Thoracic aorta (tissue), 2 donors: ENCODE results near the gene NUDT22. TPM values are rescaled to one million over a fixed set of nuclear protein-coding genes. Genes with fewer than 3 reads are reported as not detected.

Experiments used
- ATAC-seq: fragments of 150-250 bp; one replicate; pipeline ENCODE4 v1.8.0; 2017; ENCODE audit warnings: low read depth; ENCODE audit not compliant: insufficient number of reproducible peaks, low FRiP score
- DNase-seq: peaks from one replicate; pipeline ENCODE4 v3.0.0-alpha.2; 2020; ENCODE audit warnings: low spot score
- H3K27ac ChIP-seq, 2 donors: fragments of 200-600 bp; sonication (generic); 1 replicate in 1 of 2; 2 replicates in 1 of 2; pipeline ENCODE4 v1.5.1; 2016; ENCODE audit warnings: mild to moderate bottlenecking in 2 of 2, moderate library complexity in 2 of 2
- H3K27me3 ChIP-seq: fragments of 200-600 bp; sonication (generic); replicated peaks from 2 replicates; pipeline ENCODE4 v1.6.0; 2016; ENCODE audit warnings: mild to moderate bottlenecking; ENCODE audit not compliant: insufficient read depth
- H3K36me3 ChIP-seq: fragments of 200-600 bp; sonication (generic); one replicate; pipeline ENCODE4 v1.5.1; 2016
- H3K4me1 ChIP-seq, 2 donors: fragments of 200-600 bp; sonication (generic); 1 replicate in 1 of 2; 2 replicates in 1 of 2; pipeline versions ENCODE4 v1.5.1 to v1.6.0; 2016; ENCODE audit warnings: low read depth in 2 of 2, mild to moderate bottlenecking in 1 of 2; ENCODE audit not compliant: control insufficient read depth in 1 of 2
- H3K4me3 ChIP-seq: fragments of 200-600 bp; sonication (generic); 2 replicates; pipeline ENCODE4 v1.5.1; 2016; ENCODE audit warnings: mild to moderate bottlenecking
- H3K9me3 ChIP-seq: fragments of 200-600 bp; sonication (generic); 2 replicates; pipeline ENCODE4 v1.5.1; 2016
- CTCF ChIP-seq: fragments of 200-600 bp; sonication (generic); IDR thresholded peaks from one replicate; pipeline ENCODE4 v1.5.1; 2019; ENCODE audit warnings: antibody characterized with exemption
- total RNA-seq, 2 donors: library from RNA; depleted of rRNA; stranded (reverse); fragments of >200 nt; gene quantifications; one replicate each; pipeline versions ENCODE4 v1.1.0 to v1.2.3, GENCODE V29; 2016

Gene NUDT22
- total RNA-seq, 2 donors from 2014 or later, result 52.3 to 61.6 TPM

- no peak for DNase-seq
- Histone ChIP-seq H3K27me3 (no peaks in the 10 kb centered on the region), H3K4me1 (peaks cover 19 to 37% of the 10 kb centered on the region in 2 donors), H3K36me3 (peaks cover 10% of the 10 kb centered on the region), H3K9me3 (no peaks in the 10 kb centered on the region), H3K27ac (peak within 1 kb of the TSS; percentile 61 to 63), H3K4me3 (peak within 1 kb of the TSS; percentile 82)
- ATAC-seq, result peak; percentile 14
- peak; percentile 82 for TF ChIP-seq CTCF
Measured at GRCh38 chr11:64251016-64251752, 25.1 kb downstream of the NUDT22 start, which contains the start of gene PLCB3. Gene PLCB3, plus strand, starts transcription at chr11:64251530. Its CDS starts 120 bp downstream, at chr11:64251650.

GRCh38 chr11:64251753-64252002 is 25.6 kb downstream of the NUDT22 start:
- Histone ChIP-seq H3K36me3 (peaks cover 15% of the 10 kb centered on the region), H3K27ac (peak overlapping the region; percentile 61 to 63), H3K27me3 (no peaks in the 10 kb centered on the region), H3K9me3 (no peaks in the 10 kb centered on the region), H3K4me3 (peak overlapping the region; percentile 82), H3K4me1 (peaks cover 19 to 37% of the 10 kb centered on the region in 2 donors)
- TF ChIP-seq CTCF, result no peak
- ATAC-seq, result no peak
- DNase-seq, result no peak

GRCh38 chr11:64252003-64252872 is 26.2 kb downstream of the NUDT22 start:
- H3K27ac ChIP-seq, result peak overlapping the region; percentile 61 to 63
- no peak for DNase-seq

GRCh38 chr11:64253043-64253442 is 27.0 kb downstream of the NUDT22 start:
- Histone ChIP-seq H3K4me1 (peaks cover 19 to 31% of the 10 kb centered on the region in 2 donors), H3K9me3 (no peaks in the 10 kb centered on the region), H3K4me3 (peak overlapping the region; percentile 82), H3K36me3 (peaks cover 17% of the 10 kb centered on the region), H3K27ac (peak overlapping the region in 1 of 2 donors; percentile 61), H3K27me3 (no peaks in the 10 kb centered on the region)
- ATAC-seq, result no peak
- DNase-seq, result no peak
- no peak for TF ChIP-seq CTCF

More at GRCh38 chr11:64252003-64252872, 26.2 kb downstream of the NUDT22 start:
- Histone ChIP-seq H3K9me3 (no peaks in the 10 kb centered on the region), H3K27me3 (no peaks in the 10 kb centered on the region), H3K4me3 (peak overlapping the region; percentile 82), H3K4me1 (peaks cover 19 to 37% of the 10 kb centered on the region in 2 donors), H3K36me3 (peaks cover 16% of the 10 kb centered on the region)
- peak; percentile 16 for TF ChIP-seq CTCF
- ATAC-seq, result no peak

- no peak overlapping the region for H3K4me3 ChIP-seq
- peaks cover 19 to 31% of the 10 kb centered on the region in 2 donors for H3K4me1 ChIP-seq
- DNase-seq (no peak), ATAC-seq (no peak)
- H3K27ac ChIP-seq, result peak overlapping the region in 1 of 2 donors; percentile 61
- no peak for TF ChIP-seq CTCF
- no peaks in the 10 kb centered on the region for H3K27me3 ChIP-seq
- H3K36me3 ChIP-seq, result peaks cover 21% of the 10 kb centered on the region
- no peaks in the 10 kb centered on the region for H3K9me3 ChIP-seq
Measured at GRCh38 chr11:64253481-64253880, 27.4 kb downstream of the NUDT22 start.
